Measurements from ENCODE around the gene TRAPPC8.

TRAPPC8 gene

DNA sequence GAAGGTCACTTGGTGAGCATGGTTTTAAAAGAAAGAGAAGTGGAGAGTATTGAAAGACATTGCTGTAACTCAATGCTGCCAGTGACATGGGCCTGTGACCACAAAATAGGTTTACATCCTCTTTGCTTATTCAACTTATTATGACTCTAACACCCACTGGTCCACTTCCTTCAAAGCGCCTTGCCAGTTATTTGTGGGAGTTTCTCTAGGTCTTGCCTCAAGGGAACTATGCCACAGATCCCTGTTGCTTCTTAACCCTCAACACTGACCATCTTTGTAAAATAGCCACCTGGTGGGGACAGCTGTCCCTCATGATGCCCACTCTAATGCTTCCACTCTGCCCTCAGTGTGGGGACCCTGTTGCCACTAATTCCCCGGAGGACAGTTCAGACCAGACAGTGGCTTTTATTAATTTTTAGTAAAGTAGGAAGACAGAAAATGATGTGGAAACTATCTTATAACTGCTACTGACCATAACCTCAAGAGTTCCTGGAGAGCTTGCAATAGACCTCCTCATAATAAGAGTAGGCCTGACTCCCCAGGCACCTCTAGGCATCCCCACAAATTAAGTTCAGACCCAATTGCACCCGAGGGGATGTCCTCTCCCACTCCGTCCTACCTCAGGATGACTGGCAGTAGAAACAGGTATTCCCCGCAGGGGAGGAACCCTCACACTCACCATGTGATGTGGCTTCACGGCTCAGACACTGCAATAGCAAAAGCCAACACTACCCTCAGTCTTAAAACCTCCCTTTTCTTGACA, 150.9 kb downstream of the TRAPPC8 start:
- peak; percentile 26 for DNase-seq

DNA sequence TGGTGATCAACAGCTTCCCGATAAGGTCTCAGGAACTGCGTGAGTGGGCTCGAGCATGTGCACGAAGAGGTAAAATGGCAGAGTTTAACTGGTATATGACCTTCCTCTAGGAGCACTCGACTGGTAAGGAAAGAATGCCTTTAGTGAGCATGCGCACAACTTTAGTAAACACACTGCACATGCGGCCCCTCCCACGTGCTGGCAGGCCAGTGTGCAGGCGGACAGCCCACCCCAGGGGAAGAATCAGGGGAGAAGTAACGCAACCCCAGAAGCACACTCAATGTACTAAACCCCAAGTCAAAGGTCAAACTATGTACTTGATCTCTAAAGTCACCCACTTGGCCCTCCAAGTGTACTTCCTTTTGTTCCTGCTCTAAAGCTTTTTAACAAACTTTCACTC, 153.5 kb downstream of the TRAPPC8 start:
- DNase-seq: no peak

DNA sequence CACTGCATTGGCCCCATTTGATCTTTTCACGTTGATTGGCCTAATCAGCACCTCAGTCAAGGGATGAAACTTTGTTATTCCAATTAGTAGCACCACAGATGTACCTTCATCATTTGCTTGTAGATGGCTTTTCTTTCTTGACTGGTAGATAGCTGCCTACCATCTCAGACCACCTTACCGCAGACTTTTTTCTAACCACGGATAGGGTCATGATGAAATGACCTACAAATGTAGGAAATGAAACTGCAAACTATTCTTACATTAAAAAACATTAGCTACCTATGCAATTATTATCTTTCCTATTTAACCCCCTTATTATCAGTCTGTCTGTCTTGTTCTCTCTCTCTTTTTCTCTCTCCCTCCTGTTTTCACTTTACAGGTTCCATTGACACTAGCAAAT, 159.9 kb downstream of the TRAPPC8 start:
- no peak for DNase-seq

All from KG1 (cell line).